Measurements from ENCODE around the gene SMOC2.

Gene SMOC2

GRCh38 chr6:168447282-168447681, 6.3 kb downstream of the SMOC2 start:
- DNase-seq: peak in 1 of 4 experiments; percentile 8

DNA sequence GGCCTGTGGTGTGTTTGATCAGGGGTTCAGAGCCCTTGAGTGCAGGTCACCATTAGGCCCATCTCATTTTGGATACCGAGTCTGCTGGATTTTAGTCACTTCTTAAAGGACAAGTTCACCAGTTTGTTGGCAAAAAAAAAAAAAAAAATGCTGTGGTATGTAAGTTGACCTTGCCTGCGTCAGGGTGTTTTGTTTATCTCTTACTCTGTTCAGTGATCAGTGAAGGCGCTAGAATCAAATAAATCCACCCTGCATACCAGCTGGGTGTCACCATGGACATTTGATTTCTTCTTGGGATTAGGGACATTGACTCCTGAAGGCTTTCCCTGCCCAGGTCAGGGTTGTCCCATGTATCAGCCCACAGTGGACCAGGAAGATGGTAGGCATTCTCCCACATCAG, 6.7 kb downstream of the SMOC2 start:
- DNase-seq: no peak

GRCh38 chr6:168448243-168448855, 7.4 kb downstream of the SMOC2 start:
- no peak for DNase-seq

DNA sequence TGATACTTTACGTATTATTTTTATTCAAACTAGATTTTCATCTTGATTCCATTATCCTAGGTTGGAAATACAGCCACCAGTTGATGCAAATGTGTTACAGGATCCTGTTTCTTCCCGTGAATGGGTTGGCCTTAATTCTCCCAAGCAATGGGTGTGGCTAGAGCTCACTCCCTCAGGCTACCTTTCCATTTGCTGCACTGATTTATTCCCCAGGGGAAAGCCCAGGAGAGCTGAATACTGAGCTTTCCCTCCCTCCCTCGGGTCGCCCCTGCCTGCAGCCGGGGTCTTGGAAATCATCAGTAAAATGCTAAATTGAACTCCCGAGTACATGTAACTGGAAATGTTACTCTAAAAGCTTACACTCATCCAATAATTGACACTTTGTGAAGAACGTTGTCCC, 9.9 kb downstream of the SMOC2 start:
- DNase-seq: no peak

- no peak for DNase-seq
Observed at GRCh38 chr6:168451805-168452517, 11.0 kb downstream of the SMOC2 start.

DNA sequence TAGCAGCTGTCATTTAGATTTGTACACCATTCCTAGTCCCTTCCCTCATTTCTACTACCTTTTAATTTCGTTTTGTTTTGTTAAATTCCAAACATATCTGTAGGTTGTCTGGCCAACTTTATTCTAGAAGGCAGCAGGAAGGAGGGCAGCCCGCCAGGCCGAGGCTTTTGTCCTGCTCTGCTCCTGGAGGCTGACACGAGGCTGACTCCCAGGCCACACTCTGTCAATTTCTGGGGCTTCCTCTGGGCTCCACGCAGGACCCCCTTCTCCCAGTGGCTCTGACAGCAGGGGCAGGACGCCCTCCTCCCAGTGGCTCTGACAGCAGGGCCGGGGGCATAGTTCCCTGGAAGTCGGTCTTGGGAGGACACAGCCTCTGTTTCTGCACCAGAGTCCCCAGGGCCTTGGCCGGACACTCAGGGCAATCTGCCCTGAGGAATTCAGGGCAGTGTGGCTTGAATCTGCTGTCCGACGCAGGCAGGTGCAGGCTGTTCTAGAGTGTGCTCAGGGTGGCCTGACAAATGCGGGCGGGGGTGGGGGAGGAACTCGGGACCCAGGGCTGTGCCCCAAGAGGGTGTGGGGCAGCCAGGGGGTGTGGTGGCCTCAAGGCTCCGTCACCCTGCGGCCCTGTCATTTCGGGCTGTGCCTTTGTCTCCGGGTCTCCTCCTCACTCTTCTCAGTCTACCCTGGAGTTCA, 11.8 kb downstream of the SMOC2 start:
- no peak for DNase-seq

DNA sequence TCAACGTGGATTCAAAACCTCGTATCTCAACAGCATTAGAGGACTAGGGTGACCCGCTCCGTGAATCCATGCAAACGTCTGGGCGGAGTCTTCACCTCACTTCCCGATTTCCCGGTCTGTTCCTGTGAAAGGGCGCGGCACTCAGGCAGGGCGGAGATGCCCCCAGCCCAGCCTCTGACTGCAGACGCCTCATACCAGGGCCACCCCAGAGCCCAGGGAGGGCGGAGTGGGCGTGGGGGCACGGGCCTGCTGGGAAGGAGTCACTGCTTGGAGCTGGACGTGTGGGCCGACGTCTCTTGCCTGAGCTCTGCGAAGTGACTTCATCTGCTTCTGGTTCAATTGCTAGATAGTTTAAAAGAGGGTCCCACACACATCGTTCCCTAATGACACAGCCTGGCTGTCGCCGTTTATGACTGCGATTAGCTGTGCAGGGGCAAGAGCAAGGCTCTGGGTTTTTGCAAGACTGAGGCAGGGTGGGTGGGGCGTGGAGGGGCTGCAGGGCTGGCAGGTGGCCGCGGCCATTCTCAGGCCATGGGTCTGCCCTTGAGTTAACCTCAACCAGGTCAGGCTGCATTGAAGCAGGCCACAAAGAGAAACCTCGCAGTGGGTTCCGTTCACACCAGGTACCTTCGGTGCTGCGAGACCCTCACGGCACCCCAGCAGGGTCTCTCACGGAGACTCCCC, 15.0 kb downstream of the SMOC2 start:
- no peak for DNase-seq

DNA sequence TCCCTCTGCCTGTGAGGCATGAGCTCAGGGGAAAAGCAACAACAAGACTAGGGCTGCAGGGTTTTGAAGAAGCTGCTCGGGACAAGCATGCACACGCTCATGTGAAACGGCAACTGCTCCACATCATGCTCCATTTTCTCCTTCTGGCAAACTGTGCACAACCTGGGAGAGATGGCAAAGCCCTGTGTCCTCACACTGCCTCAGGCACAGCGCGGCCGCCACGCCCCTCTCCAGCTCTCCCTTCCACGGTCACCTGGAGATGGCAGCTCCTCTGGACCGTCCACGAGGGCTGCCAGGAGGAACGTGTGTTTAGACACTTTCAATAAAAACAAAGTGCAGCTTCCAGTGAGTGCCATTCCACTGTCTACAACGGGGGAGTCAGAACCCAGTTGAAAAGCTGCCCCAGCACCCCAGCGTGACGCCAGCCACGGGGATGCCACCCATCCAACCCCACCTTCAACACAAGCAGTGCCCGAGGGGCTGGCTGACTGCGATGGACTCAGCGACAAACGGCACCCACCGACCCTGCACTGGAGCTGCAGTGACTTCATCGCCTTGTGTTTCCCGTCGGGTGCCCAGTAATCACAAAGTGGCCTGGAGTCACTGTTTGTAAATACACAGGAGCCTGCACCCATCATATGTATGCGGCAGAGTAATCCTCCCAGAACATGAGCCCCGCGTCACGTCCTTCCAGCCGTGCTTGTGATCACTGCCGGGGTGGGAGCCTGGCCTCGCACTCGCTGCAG, 16.1 kb downstream of the SMOC2 start:
- no peak for DNase-seq

- no peak for DNase-seq
Observed at GRCh38 chr6:168457653-168457934, 16.6 kb downstream of the SMOC2 start.

- no peak for DNase-seq
Observed at GRCh38 chr6:168458101-168458500, 17.1 kb downstream of the SMOC2 start.

DNA sequence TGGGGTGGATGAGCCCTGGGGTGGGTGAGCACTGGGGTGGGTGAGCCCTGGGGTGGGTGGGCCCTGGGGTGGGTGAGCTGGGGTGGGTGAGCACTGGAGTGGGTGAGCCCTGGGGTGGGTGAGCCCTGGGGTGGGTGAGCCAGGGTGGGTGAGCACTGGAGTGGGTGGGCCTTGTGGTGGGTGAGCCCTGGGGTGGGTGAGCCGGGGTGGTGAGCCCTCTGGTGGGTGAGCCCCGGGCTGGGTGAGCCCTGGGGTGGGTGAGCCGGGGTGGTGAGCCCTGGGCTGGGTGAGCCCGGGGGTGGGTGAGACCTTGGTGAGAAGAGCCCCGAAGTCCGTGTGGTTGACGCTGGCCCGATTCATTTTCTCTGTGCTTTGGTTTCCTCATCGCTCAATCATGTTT, 18.6 kb downstream of the SMOC2 start:
- no peak for DNase-seq

- no peak for DNase-seq
Observed at GRCh38 chr6:168462289-168462853, 21.4 kb downstream of the SMOC2 start.

- DNase-seq: no peak
Observed at GRCh38 chr6:168464546-168464945, 23.6 kb downstream of the SMOC2 start.

- no peak for DNase-seq
Observed at GRCh38 chr6:168468045-168468444, 27.1 kb downstream of the SMOC2 start.

DNA sequence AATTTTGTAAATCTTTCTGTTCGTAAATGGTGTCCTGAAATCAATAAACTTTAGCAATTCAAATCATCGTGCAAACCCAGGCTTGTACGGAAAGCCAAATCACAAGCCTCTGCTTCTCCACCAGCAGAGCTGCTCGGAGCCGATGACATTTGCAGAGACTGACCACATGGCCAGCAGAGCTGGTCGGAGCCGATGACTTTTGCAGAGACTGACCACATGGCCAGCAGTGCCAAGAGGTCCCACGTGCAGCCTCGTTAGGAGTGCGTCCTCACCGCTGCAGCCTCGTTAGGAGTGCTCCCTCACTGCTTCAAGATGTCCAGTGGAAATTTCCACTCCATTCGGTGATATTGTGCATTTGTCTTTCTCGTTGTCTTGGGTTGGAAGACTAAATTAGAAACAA, 28.5 kb downstream of the SMOC2 start:
- no peak for DNase-seq

GRCh38 chr6:168469926-168470325, 28.9 kb downstream of the SMOC2 start:
- no peak for DNase-seq

GRCh38 chr6:168472363-168472762, 31.4 kb downstream of the SMOC2 start:
- no peak for DNase-seq

DNA sequence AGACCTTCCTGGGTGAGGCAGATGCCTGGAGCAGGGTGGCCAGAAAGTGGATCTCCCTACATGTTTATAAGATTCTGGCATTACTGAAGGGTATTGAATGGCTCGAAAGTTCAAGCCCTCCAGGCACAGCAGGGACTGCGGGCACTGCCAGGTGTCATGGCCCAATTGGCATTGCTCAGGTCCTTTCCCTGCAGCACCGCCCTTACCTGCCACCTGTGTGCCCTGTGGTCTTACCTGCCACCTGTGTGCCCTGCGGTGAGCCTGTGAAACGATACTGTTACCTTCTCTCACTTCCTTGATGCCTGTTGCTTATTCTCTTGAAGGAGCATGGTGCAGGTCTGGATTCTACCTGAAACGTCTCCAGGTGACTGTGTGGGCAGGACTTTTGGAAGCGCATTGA, 32.2 kb downstream of the SMOC2 start:
- no peak for DNase-seq

- DNase-seq: no peak
Observed at GRCh38 chr6:168475188-168476013, 34.4 kb downstream of the SMOC2 start.

DNA sequence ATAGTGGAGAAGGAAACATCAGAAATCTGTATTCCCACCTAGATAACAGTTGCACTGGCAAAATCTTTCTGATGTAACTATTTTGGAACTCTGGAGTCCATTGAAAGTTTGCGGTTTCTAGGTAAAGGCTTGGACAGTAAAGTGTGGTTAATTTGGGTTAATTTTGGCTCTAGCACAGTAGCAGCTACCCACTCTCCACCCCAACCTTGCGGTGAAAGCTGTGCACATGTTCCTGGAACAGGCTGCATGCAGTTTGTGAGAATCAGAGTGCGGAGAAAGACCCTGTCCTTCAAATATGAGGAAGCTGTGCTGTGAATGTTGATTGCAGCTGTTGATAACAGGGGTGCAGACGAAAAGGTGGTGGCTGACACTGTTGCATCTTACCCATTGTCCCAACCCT, 38.4 kb downstream of the SMOC2 start:
- no peak for DNase-seq

- DNase-seq: no peak
Observed at GRCh38 chr6:168480481-168480880, 39.5 kb downstream of the SMOC2 start.

- no peak for DNase-seq
Observed at GRCh38 chr6:168485818-168486217, 44.8 kb downstream of the SMOC2 start.
